ENCODE measurements around the gene PYGM.

DNA sequence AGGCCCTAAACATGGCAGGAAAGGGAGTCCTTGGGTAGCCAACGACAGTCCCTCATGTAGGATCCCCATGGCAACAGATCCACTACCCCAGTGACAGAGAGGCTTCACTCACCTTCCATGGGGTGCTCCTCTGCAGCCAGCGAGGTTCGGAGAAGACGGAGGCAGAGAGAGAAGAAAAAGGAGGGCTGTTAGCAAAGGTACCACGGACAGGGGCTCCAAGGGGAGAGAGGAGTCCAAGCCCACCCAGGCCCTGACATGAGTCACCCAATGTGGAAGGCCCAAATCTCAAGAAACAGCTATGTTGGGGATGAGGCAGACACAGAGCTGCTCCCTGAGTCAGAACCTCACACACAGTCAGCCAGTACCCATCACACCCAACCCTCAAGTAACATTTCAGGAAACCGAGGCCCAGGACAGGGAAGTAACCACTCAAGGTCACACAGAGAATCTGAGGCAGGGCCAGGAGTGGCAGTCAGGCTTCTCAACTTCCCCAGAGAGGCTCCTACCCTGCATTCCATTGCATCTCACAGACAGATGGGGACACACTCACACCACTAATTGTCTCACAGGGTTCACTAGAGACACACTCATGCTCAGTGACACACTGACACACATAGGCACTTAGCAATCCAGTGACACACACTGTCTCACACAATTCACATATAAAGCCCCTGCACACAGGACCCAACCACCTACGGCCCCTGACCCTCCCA lies 62.0 kb downstream of the PYGM start:
- TF ChIP-seq, protein P1, sequence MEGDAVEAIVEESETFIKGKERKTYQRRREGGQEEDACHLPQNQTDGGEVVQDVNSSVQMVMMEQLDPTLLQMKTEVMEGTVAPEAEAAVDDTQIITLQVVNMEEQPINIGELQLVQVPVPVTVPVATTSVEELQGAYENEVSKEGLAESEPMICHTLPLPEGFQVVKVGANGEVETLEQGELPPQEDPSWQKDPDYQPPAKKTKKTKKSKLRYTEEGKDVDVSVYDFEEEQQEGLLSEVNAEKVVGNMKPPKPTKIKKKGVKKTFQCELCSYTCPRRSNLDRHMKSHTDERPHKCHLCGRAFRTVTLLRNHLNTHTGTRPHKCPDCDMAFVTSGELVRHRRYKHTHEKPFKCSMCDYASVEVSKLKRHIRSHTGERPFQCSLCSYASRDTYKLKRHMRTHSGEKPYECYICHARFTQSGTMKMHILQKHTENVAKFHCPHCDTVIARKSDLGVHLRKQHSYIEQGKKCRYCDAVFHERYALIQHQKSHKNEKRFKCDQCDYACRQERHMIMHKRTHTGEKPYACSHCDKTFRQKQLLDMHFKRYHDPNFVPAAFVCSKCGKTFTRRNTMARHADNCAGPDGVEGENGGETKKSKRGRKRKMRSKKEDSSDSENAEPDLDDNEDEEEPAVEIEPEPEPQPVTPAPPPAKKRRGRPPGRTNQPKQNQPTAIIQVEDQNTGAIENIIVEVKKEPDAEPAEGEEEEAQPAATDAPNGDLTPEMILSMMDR (IDR thresholded peaks at IDR 0.05) = no peak
- TF ChIP-seq POLR2A (IDR thresholded peaks at IDR 0.05) (no peak), POLR2AphosphoS5 (IDR thresholded peaks at IDR 0.05) (no peak), EP300 (IDR thresholded peaks at IDR 0.05) (no peak)
